GM12874 (cell line): ENCODE data around the gene AKNAD1.

Source experiments
- CTCF ChIP-seq: IDR thresholded peaks from 2 replicates; pipeline ENCODE4 v1.5.1; 2011; ENCODE audit warnings: low read depth, mild to moderate bottlenecking, control low read depth, low read length, moderate library complexity; ENCODE audit not compliant: insufficient read depth

Gene AKNAD1

GRCh38 chr1:108850929-108851328 is 6.0 kb downstream of the AKNAD1 start:
- no peak for TF ChIP-seq CTCF

GRCh38 chr1:108848806-108849205 is 8.1 kb downstream of the AKNAD1 start:
- no peak for TF ChIP-seq CTCF

GRCh38 chr1:108847494-108847893 is 9.4 kb downstream of the AKNAD1 start:
- TF ChIP-seq CTCF, result no peak

GRCh38 chr1:108845991-108846390 is 10.9 kb downstream of the AKNAD1 start:
- no peak for TF ChIP-seq CTCF

GRCh38 chr1:108845446-108845845 is 11.4 kb downstream of the AKNAD1 start:
- TF ChIP-seq CTCF, result no peak

- TF ChIP-seq CTCF, result no peak
Measured at GRCh38 chr1:108843390-108844137, 13.3 kb downstream of the AKNAD1 start.

GRCh38 chr1:108842525-108843181 is 14.2 kb downstream of the AKNAD1 start:
- TF ChIP-seq CTCF, result no peak
